Effector memory CD8-positive, alpha-beta T cell (primary cell): ENCODE measurements around the gene IBA57.
A peak's percentile ranks its signal among the peaks of the same experiment; 100 is the strongest.

Source experiments
- ATAC-seq: fragments of 150-1000 bp; cut with Tn5 transposase; replicated peaks from 2 replicates; pipeline ENCODE4 v1.10.0; 2021; ENCODE audit warnings: mild to moderate bottlenecking, moderate library complexity
- DNase-seq, 3 experiments: peaks; one replicate each; pipeline ENCODE4 v3.0.0; 2021
- H3K27ac Mint-ChIP-seq, 2 donors: one replicate each; pipeline ENCODE4 v1.8.0; 2022; ENCODE audit warnings: mild to moderate bottlenecking in 2 of 2, mixed read lengths in 2 of 2, moderate library complexity in 2 of 2
- H3K27me3 Mint-ChIP-seq, 2 donors: one replicate each; pipeline ENCODE4 v1.8.0; 2022; ENCODE audit warnings: mixed read lengths in 2 of 2
- H3K36me3 Mint-ChIP-seq: one replicate; pipeline ENCODE4 v1.8.0; 2022; ENCODE audit warnings: mild to moderate bottlenecking, moderate library complexity, mixed read lengths; ENCODE audit not compliant: insufficient read depth
- H3K4me1 Mint-ChIP-seq, 2 donors: one replicate each; pipeline ENCODE4 v1.8.0; 2022; ENCODE audit warnings: low read depth in 2 of 2, mixed read lengths in 2 of 2
- H3K4me3 Mint-ChIP-seq, 2 donors: one replicate each; pipeline ENCODE4 v1.8.0; 2022; ENCODE audit warnings: mild to moderate bottlenecking in 2 of 2, mixed read lengths in 2 of 2, moderate library complexity in 2 of 2
- H3K9me3 Mint-ChIP-seq, 2 donors: one replicate each; pipeline ENCODE4 v1.8.0; 2022; ENCODE audit warnings: mixed read lengths in 2 of 2

Gene IBA57

GRCh38 chr1:228148196-228148861 lies 17.3 kb upstream of the IBA57 start:
- no peak overlapping the region for H3K4me3 Mint-ChIP-seq
- H3K36me3 Mint-ChIP-seq = peaks cover 42% of the 10 kb centered on the region
- DNase-seq (no peak), ATAC-seq (no peak)
- peak overlapping the region; percentile 28 to 66 for H3K27ac Mint-ChIP-seq
- no peaks in the 10 kb centered on the region for H3K27me3 Mint-ChIP-seq
- H3K9me3 Mint-ChIP-seq = no peaks in the 10 kb centered on the region
- H3K4me1 Mint-ChIP-seq = peaks cover 14 to 21% of the 10 kb centered on the region in 2 donors

- Mint-ChIP-seq H3K9me3 (no peaks in the 10 kb centered on the region), H3K27ac (peak overlapping the region in 1 of 2 donors; percentile 66), H3K4me3 (no peak overlapping the region), H3K4me1 (peaks cover 8 to 14% of the 10 kb centered on the region in 2 donors), H3K36me3 (peaks cover 41% of the 10 kb centered on the region), H3K27me3 (no peaks in the 10 kb centered on the region)
- no peak for DNase-seq
- no peak for ATAC-seq
Observed at GRCh38 chr1:228148935-228149405, 16.6 kb upstream of the IBA57 start.

GRCh38 chr1:228149406-228150119 lies 16.0 kb upstream of the IBA57 start, which contains the start of gene GJC2:
TSS of gene GJC2 (plus strand) at chr1:228149930. CDS start at chr1:228157759, 7,829 bp downstream.
- no peak for DNase-seq
- no peaks in the 10 kb centered on the region for H3K9me3 Mint-ChIP-seq
- peak within 1 kb of the TSS in 1 of 2 donors; percentile 86 for H3K27ac Mint-ChIP-seq
- no peaks in the 10 kb centered on the region for H3K27me3 Mint-ChIP-seq
- ATAC-seq = peak; percentile 13
- H3K4me3 Mint-ChIP-seq = no peak within 1 kb of the TSS
- H3K36me3 Mint-ChIP-seq = peaks cover 41% of the 10 kb centered on the region
- peaks cover 4 to 9% of the 10 kb centered on the region in 2 donors for H3K4me1 Mint-ChIP-seq

- Mint-ChIP-seq H3K27me3 (no peaks in the 10 kb centered on the region), H3K27ac (peak overlapping the region in 1 of 2 donors; percentile 86), H3K9me3 (no peaks in the 10 kb centered on the region), H3K4me3 (no peak overlapping the region), H3K4me1 (peaks cover 6 to 8% of the 10 kb centered on the region in 2 donors), H3K36me3 (peaks cover 41% of the 10 kb centered on the region)
- ATAC-seq (no peak), DNase-seq (no peak)
Observed at GRCh38 chr1:228150120-228150460, 15.5 kb upstream of the IBA57 start.

GRCh38 chr1:228150461-228151179 lies 15.0 kb upstream of the IBA57 start:
- ATAC-seq (peak; percentile 2), DNase-seq (no peak)
- Mint-ChIP-seq H3K4me1 (peaks cover 8 to 10% of the 10 kb centered on the region in 2 donors), H3K4me3 (no peak overlapping the region), H3K27me3 (no peaks in the 10 kb centered on the region), H3K27ac (peak overlapping the region in 1 of 2 donors; percentile 86), H3K36me3 (peaks cover 43% of the 10 kb centered on the region), H3K9me3 (no peaks in the 10 kb centered on the region)

- peaks cover 39% of the 10 kb centered on the region for H3K36me3 Mint-ChIP-seq
- no peak for DNase-seq
- peak overlapping the region in 1 of 2 donors; percentile 14 for H3K4me3 Mint-ChIP-seq
- H3K27me3 Mint-ChIP-seq = no peaks in the 10 kb centered on the region
- H3K4me1 Mint-ChIP-seq = peaks cover 8 to 11% of the 10 kb centered on the region in 2 donors
- no peaks in the 10 kb centered on the region for H3K9me3 Mint-ChIP-seq
- H3K27ac Mint-ChIP-seq = peak overlapping the region; percentile 73 to 86
- peak; percentile 18 for ATAC-seq
Observed at GRCh38 chr1:228151180-228151925, 14.3 kb upstream of the IBA57 start.

GRCh38 chr1:228152097-228152917 lies 13.3 kb upstream of the IBA57 start:
- DNase-seq = no peak
- Mint-ChIP-seq H3K27ac (peak overlapping the region; percentile 73 to 86), H3K27me3 (no peaks in the 10 kb centered on the region), H3K36me3 (peaks cover 37% of the 10 kb centered on the region), H3K9me3 (no peaks in the 10 kb centered on the region), H3K4me1 (peaks cover 8 to 11% of the 10 kb centered on the region in 2 donors), H3K4me3 (no peak overlapping the region)
- no peak for ATAC-seq

GRCh38 chr1:228152918-228153258 lies 12.7 kb upstream of the IBA57 start:
- no peak for ATAC-seq
- Mint-ChIP-seq H3K4me3 (no peak overlapping the region), H3K36me3 (peaks cover 31% of the 10 kb centered on the region), H3K27ac (peak overlapping the region; percentile 55 to 86), H3K9me3 (no peaks in the 10 kb centered on the region), H3K4me1 (peaks cover 8 to 11% of the 10 kb centered on the region in 2 donors), H3K27me3 (no peaks in the 10 kb centered on the region)
- no peak for DNase-seq

GRCh38 chr1:228154021-228154669 lies 11.5 kb upstream of the IBA57 start:
- Mint-ChIP-seq H3K4me1 (peaks cover 8 to 11% of the 10 kb centered on the region in 2 donors), H3K9me3 (no peaks in the 10 kb centered on the region), H3K36me3 (peaks cover 26% of the 10 kb centered on the region), H3K4me3 (no peak overlapping the region), H3K27me3 (no peaks in the 10 kb centered on the region), H3K27ac (peak overlapping the region in 1 of 2 donors; percentile 68)
- no peak for ATAC-seq
- no peak for DNase-seq

- Mint-ChIP-seq H3K9me3 (no peaks in the 10 kb centered on the region), H3K27ac (peak overlapping the region in 1 of 2 donors; percentile 68), H3K27me3 (no peaks in the 10 kb centered on the region), H3K4me3 (no peak overlapping the region), H3K4me1 (peaks cover 8 to 11% of the 10 kb centered on the region in 2 donors), H3K36me3 (peaks cover 26% of the 10 kb centered on the region)
- DNase-seq (no peak), ATAC-seq (no peak)
Observed at GRCh38 chr1:228154670-228155571, 10.7 kb upstream of the IBA57 start.
